ACC112 (cell line): ENCODE data around the gene HDAC3.

ENCODE experiments used
- H2AFZ ChIP-seq: fragments of 200-600 bp; sonication (generic); one replicate; pipeline ENCODE4 v1.6.0; 2017; ENCODE audit warnings: antibody characterized with exemption, low read length; ENCODE audit not compliant: unreplicated experiment
- H3K27ac ChIP-seq: fragments of 200-600 bp; sonication (generic); 2 replicates; pipeline ENCODE4 v1.5.1; 2014; ENCODE audit warnings: low read depth, mild to moderate bottlenecking, antibody characterized with exemption, low read length, moderate library complexity
- H3K27me3 ChIP-seq: fragments of 200-600 bp; sonication (generic); 2 replicates; pipeline ENCODE4 v1.6.1; 2014; ENCODE audit warnings: mild to moderate bottlenecking, antibody characterized with exemption, low read length, moderate library complexity, mixed read lengths; ENCODE audit not compliant: insufficient read depth
- H3K36me3 ChIP-seq: fragments of 200-600 bp; sonication (generic); 2 replicates; pipeline ENCODE4 v1.6.1; 2016; ENCODE audit warnings: mild to moderate bottlenecking, antibody characterized with exemption, low read length, moderate library complexity, mixed read lengths; ENCODE audit not compliant: insufficient read depth
- H3K4me1 ChIP-seq: fragments of 200-600 bp; sonication (generic); one replicate; pipeline ENCODE4 v1.6.1; 2016; ENCODE audit warnings: low read length, mixed read lengths; ENCODE audit not compliant: insufficient read depth, unreplicated experiment, control insufficient read depth
- H3K4me3 ChIP-seq: fragments of 200-600 bp; sonication (generic); 2 replicates; pipeline ENCODE4 v1.5.1; 2014; ENCODE audit warnings: mild to moderate bottlenecking, low read depth, low read length
- H3K79me2 ChIP-seq: fragments of 200-600 bp; sonication (generic); one replicate; pipeline ENCODE4 v1.6.0; 2016; ENCODE audit warnings: low read length; ENCODE audit not compliant: control insufficient read depth, unreplicated experiment, insufficient read depth

Gene HDAC3

GRCh38 chr5:141602606-141603005 is 34.0 kb downstream of the HDAC3 start:
- Histone ChIP-seq H3K27me3 (no peaks in the 10 kb centered on the region), H3K27ac (no peak overlapping the region), H3K4me3 (no peak overlapping the region), H2AFZ (no peak overlapping the region), H3K79me2 (peaks cover 86% of the 10 kb centered on the region), H3K36me3 (no peaks in the 10 kb centered on the region), H3K4me1 (peaks cover 43% of the 10 kb centered on the region)

- H3K79me2 ChIP-seq = peaks cover 69% of the 10 kb centered on the region
- H3K27me3 ChIP-seq = no peaks in the 10 kb centered on the region
- no peak overlapping the region for H2AFZ ChIP-seq
- H3K4me1 ChIP-seq = peaks cover 25% of the 10 kb centered on the region
- peak overlapping the region; percentile 60 for H3K27ac ChIP-seq
- no peaks in the 10 kb centered on the region for H3K36me3 ChIP-seq
- H3K4me3 ChIP-seq = no peak overlapping the region
These were observed 38.0 kb downstream of the HDAC3 start for GRCh38 chr5:141598391-141599345.

DNA sequence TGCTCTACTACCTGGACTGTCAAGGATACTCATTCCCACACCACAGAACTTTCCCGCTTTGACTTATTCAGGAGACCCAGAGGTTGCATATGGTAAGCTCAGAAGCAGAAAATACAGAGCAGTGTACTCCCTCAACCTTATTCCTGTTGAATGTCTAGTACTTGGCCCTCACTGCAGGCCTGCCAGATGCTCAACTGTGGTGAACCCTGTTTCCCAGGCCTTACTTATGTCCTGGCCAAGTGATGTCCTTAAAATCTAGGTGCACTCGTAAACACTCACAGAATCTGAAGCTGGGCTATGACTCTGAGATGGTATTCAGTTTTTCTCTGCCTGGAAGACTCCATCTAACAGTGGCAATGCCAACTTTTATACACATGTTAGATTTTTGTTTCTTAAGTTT is 38.8 kb downstream of the HDAC3 start:
- H3K27me3 ChIP-seq = no peaks in the 10 kb centered on the region
- H3K36me3 ChIP-seq = no peaks in the 10 kb centered on the region
- no peak overlapping the region for H2AFZ ChIP-seq
- H3K27ac ChIP-seq = no peak overlapping the region
- H3K4me1 ChIP-seq = peaks cover 24% of the 10 kb centered on the region
- peaks cover 61% of the 10 kb centered on the region for H3K79me2 ChIP-seq
- H3K4me3 ChIP-seq = no peak overlapping the region

DNA sequence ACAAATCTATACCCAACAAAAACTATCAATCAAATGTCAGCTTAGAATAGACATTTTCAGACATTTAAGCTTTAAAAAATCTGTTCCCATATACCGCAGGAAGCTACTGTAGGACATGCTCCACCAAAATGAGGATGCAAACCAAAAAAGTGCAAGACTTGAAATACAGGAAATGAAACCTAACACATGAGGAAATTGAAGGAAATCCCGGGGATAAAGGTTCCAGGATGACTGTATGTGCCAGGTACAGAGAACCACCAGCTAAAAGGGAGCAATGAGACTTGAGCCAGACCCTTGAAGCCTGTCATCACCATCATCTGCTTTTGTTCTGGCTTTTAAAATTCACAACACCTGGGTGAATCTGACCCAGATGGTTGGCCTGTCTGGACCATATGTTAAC is 39.3 kb downstream of the HDAC3 start:
- Histone ChIP-seq H3K4me1 (peaks cover 25% of the 10 kb centered on the region), H2AFZ (no peak overlapping the region), H3K27ac (no peak overlapping the region), H3K4me3 (no peak overlapping the region), H3K27me3 (no peaks in the 10 kb centered on the region), H3K79me2 (peaks cover 56% of the 10 kb centered on the region), H3K36me3 (no peaks in the 10 kb centered on the region)

GRCh38 chr5:141596867-141597266 is 39.8 kb downstream of the HDAC3 start:
- H3K36me3 ChIP-seq = no peaks in the 10 kb centered on the region
- H3K27me3 ChIP-seq = no peaks in the 10 kb centered on the region
- no peak overlapping the region for H3K27ac ChIP-seq
- H3K4me3 ChIP-seq = no peak overlapping the region
- H3K79me2 ChIP-seq = peaks cover 51% of the 10 kb centered on the region
- no peak overlapping the region for H2AFZ ChIP-seq
- peaks cover 29% of the 10 kb centered on the region for H3K4me1 ChIP-seq

- H3K4me3 ChIP-seq = no peak overlapping the region
- peaks cover 5% of the 10 kb centered on the region for H3K4me1 ChIP-seq
- peaks cover 10% of the 10 kb centered on the region; the same call in 1 of the 2 replicates for H3K36me3 ChIP-seq
- peaks cover 30% of the 10 kb centered on the region for H3K79me2 ChIP-seq
- no peaks in the 10 kb centered on the region for H3K27me3 ChIP-seq
- H2AFZ ChIP-seq = no peak overlapping the region
- H3K27ac ChIP-seq = no peak overlapping the region
These were observed 46.5 kb downstream of the HDAC3 start for GRCh38 chr5:141590127-141590526.

DNA sequence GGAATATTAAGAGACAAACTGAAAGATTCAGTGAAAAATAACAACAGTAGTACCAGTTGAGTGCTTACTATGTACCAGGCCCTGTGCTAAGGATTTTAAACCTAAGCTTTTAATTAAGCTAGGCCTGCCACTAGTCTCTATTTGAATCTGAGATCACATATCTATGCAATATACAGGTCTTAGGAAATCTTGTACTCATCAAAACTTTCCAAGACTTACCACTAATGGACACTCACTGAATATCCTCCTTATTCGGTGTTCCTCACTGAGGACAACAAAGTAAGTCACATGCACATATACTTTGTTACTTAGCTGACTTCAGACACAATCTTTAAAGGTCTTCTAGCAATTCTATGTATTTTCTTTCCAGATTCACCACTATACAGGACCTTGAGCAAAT is 50.4 kb downstream of the HDAC3 start:
- H3K79me2 ChIP-seq = peaks cover 28% of the 10 kb centered on the region
- H3K27ac ChIP-seq = no peak overlapping the region
- no peaks in the 10 kb centered on the region for H3K4me1 ChIP-seq
- no peak overlapping the region for H2AFZ ChIP-seq
- H3K36me3 ChIP-seq = peaks cover 24% of the 10 kb centered on the region
- no peaks in the 10 kb centered on the region for H3K27me3 ChIP-seq
- no peak overlapping the region for H3K4me3 ChIP-seq

- no peak overlapping the region for H3K4me3 ChIP-seq
- H3K79me2 ChIP-seq = peaks cover 22% of the 10 kb centered on the region
- no peak overlapping the region for H2AFZ ChIP-seq
- H3K4me1 ChIP-seq = no peaks in the 10 kb centered on the region
- H3K27me3 ChIP-seq = no peaks in the 10 kb centered on the region
- peaks cover 30% of the 10 kb centered on the region for H3K36me3 ChIP-seq
- no peak overlapping the region for H3K27ac ChIP-seq
These were observed 51.1 kb downstream of the HDAC3 start for GRCh38 chr5:141585594-141585993.

DNA sequence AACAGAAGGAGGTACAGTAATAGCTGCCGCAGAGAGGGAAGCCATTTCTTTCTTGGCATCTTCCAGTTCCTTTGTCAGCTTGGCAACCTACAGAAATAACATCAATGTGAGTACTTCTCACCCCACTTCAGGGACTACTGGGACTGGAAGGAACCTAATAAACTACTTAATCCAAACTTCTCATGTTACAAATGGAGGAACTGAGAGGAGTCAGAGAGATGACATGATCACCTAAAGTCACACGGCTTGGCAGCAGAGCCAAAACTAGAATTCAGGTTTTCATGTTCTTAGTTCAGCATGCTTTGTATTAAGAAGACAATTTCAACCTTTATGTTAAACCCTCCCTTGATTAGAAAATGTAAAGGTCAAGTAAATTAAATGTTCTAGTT is 62.5 kb downstream of the HDAC3 start:
- Histone ChIP-seq H3K79me2 (no peaks in the 10 kb centered on the region), H3K27me3 (no peaks in the 10 kb centered on the region), H3K4me3 (no peak overlapping the region), H3K4me1 (no peaks in the 10 kb centered on the region), H2AFZ (no peak overlapping the region), H3K27ac (no peak overlapping the region), H3K36me3 (peaks cover 22% of the 10 kb centered on the region; the same call in 1 of the 2 replicates)

GRCh38 chr5:141573489-141574121 is 63.0 kb downstream of the HDAC3 start:
- Histone ChIP-seq H3K79me2 (no peaks in the 10 kb centered on the region), H3K36me3 (peaks cover 22% of the 10 kb centered on the region; the same call in 1 of the 2 replicates), H3K4me3 (no peak overlapping the region), H3K27me3 (no peaks in the 10 kb centered on the region), H3K4me1 (no peaks in the 10 kb centered on the region), H2AFZ (no peak overlapping the region), H3K27ac (no peak overlapping the region)
